SK-N-MC (cell line): ENCODE results near the gene CRYGC.

Experiments used
- DNase-seq: peaks from one replicate; pipeline ENCODE4 v3.0.0-alpha.2; 2011; ENCODE audit warnings: low read depth, low spot score
- H3K27ac ChIP-seq: fragments of 200-600 bp; sonication (generic); 2 replicates; pipeline ENCODE4 v1.5.1; 2016; ENCODE audit warnings: mixed run types
- H3K36me3 ChIP-seq: fragments of 200-600 bp; sonication (generic); 2 replicates; pipeline ENCODE4 v1.6.1; 2017; ENCODE audit warnings: antibody characterized with exemption, low read length, mixed read lengths; ENCODE audit not compliant: insufficient read depth
- H3K4me3 ChIP-seq: fragments of 200-600 bp; sonication (generic); 2 replicates; pipeline ENCODE4 v1.5.1; 2016
- H3K9ac ChIP-seq: fragments of 200-600 bp; sonication (generic); 2 replicates; pipeline ENCODE4 v1.8.0; 2017; ENCODE audit warnings: mixed run types, mixed read lengths; ENCODE audit not compliant: insufficient read length
- H3K9me3 ChIP-seq: fragments of 200-600 bp; sonication (generic); 2 replicates; pipeline ENCODE4 v1.6.1; 2017; ENCODE audit warnings: low read depth, mild to moderate bottlenecking, antibody characterized with exemption, low read length, moderate library complexity, mixed read lengths
- EZH2 ChIP-seq: fragments of 200-600 bp; sonication (generic); IDR thresholded peaks from one replicate; pipeline ENCODE4 v1.6.1; 2017; ENCODE audit warnings: antibody characterized with exemption
- FOXP2 ChIP-seq: optimal IDR thresholded peaks from 2 replicates; pipeline ENCODE3; 2011; ENCODE audit warnings: mild to moderate bottlenecking, moderate library complexity; ENCODE audit not compliant: insufficient read depth; ENCODE audit errors: extremely low read length, control extremely low read depth
- POLR2AphosphoS5 ChIP-seq: IDR thresholded peaks from 2 replicates; pipeline ENCODE4 v1.6.1; 2012; ENCODE audit warnings: mild to moderate bottlenecking, low read depth, low read length, borderline replicate concordance

CRYGC gene

DNA sequence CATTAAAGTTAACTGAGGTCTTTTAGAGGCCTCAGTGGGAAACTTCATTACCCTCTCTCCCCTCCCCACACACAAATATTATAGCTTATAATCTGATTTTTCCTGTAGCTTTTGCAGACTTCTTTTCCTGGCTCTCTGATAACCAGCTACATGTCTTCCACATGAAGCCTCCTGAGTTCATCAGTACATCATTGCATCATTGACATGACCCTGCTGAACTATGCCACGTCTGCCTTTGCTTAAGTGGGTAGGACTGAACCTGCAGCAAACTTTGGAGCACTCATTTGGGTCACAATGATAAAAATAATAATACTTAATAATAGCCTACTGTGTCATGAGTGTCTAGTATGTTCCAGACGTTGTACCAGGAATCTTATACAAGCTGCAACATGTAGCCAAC, 26.8 kb upstream of the CRYGC start:
- no peaks in the 10 kb centered on the region for H3K36me3 ChIP-seq
- DNase-seq: no peak
- no peaks in the 10 kb centered on the region for H3K9me3 ChIP-seq
- no peak for TF ChIP-seq FOXP2
- no peak for TF ChIP-seq EZH2
- TF ChIP-seq POLR2AphosphoS5: no peak
- H3K9ac ChIP-seq: no peak overlapping the region
- no peak overlapping the region for H3K4me3 ChIP-seq
- no peak overlapping the region for H3K27ac ChIP-seq

DNA sequence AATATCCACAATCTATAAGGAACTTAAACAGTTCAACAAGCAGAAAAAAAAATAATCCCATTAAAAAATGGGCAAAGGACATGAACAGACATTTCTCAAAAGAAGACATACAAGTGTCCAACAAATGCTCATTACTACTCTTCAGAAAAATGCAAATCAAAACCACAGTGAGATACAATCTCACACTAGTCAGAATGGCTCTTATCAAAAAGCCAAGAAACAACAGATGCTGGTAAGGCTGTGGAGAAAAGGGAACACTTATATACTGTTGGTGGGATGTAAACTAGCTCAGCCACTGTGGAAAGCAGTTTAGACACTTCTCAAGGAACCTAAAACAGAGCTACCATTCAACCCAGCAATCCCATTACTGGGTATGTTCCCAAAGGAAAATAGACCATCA, 23.5 kb upstream of the CRYGC start:
- Histone ChIP-seq H3K4me3 (no peak overlapping the region), H3K9me3 (no peaks in the 10 kb centered on the region), H3K36me3 (no peaks in the 10 kb centered on the region), H3K27ac (no peak overlapping the region), H3K9ac (no peak overlapping the region)
- TF ChIP-seq EZH2: no peak
- TF ChIP-seq FOXP2: no peak
- TF ChIP-seq POLR2AphosphoS5: no peak
- no peak for DNase-seq

DNA sequence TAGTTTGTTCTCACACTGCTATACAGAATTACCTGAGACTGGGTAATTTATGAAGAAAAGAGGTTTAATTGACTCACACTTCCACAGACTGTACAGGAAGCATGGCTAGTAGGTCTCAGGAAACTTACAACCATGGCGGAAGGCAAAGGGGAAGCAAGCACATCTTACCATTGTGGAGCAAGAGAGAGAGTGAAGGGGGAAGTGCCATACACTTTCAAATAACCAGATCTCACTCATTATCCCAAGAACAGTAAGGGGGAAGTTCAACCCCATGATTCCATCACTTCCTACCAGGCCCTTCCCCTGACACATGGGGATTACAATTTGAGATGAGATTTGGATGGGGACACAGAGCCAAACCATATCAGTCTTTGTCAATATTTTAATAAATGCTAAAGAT, 21.3 kb upstream of the CRYGC start:
- Histone ChIP-seq H3K4me3 (no peak overlapping the region), H3K36me3 (no peaks in the 10 kb centered on the region), H3K27ac (no peak overlapping the region), H3K9me3 (no peaks in the 10 kb centered on the region), H3K9ac (no peak overlapping the region)
- DNase-seq: no peak
- TF ChIP-seq FOXP2 (no peak), POLR2AphosphoS5 (no peak), EZH2 (no peak)

DNA sequence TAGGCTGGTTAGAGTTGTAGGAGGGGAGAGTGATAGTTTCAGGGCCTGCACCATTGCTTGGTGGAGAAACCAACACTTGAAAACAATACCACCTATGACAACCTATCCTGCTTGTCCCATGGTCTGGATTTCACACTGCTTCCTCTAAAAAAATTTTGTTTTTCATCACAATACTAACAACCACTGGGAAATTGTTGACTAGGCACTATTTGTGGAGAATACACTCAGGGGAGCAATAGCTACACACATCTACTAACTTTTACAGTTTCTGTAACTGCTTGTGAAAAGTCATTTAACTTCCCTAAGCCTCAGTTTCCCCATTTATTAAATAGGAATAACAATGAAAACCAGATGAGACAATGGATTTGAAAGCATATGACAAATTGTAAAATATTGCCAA, 20.5 kb upstream of the CRYGC start:
- Histone ChIP-seq H3K36me3 (no peaks in the 10 kb centered on the region), H3K27ac (no peak overlapping the region), H3K9me3 (no peaks in the 10 kb centered on the region), H3K9ac (no peak overlapping the region), H3K4me3 (no peak overlapping the region)
- no peak for DNase-seq
- no peak for TF ChIP-seq EZH2
- TF ChIP-seq POLR2AphosphoS5: no peak
- TF ChIP-seq FOXP2: no peak

DNA sequence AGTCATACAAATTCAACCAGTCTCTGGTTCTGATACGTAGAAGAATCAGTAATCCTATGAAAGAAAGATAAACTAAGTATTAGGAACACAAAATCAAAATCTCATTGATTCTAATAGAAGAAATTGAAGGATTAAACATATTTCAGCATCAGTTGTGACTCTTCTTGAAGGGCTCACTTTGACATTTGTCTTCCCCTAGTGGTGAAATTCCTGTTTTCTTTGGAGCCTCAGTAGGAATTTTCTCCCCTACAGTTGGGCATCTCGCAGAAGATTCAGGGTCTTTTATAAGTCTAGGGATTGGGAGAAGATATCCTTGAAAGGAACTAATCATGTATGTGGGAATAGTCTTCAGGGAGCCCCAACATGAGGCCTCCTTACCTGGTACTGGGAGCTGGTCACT, 19.2 kb upstream of the CRYGC start:
- H3K9me3 ChIP-seq: no peaks in the 10 kb centered on the region
- TF ChIP-seq EZH2 (no peak), POLR2AphosphoS5 (no peak)

DNA sequence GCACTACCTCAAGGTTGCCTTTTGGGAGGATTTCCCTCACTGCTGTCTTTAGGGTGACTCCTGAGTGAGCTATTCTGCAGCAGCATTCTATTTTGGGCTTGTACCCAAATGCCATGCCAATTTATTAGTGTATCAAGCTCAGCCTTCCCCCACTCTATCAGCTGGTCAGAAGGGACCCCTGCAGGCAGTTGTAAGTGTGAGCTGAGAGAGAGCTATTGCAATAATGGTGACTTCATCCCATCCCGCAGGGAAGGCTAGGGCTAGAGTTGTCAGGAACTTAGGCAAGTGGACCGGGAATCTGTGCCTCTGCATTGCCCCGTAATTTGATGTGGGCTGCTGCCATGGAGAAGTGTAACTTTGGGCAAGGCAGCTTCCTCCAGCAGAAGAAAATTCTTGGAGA, 18.1 kb upstream of the CRYGC start:
- DNase-seq: no peak
- Histone ChIP-seq H3K4me3 (no peak overlapping the region), H3K9ac (no peak overlapping the region), H3K36me3 (no peaks in the 10 kb centered on the region), H3K27ac (no peak overlapping the region), H3K9me3 (no peaks in the 10 kb centered on the region)
- TF ChIP-seq EZH2: no peak
- TF ChIP-seq FOXP2: no peak
- no peak for TF ChIP-seq POLR2AphosphoS5

More for the DNA sequence above, 19.2 kb upstream of the CRYGC start:
- H3K27ac ChIP-seq: no peak overlapping the region
- no peak overlapping the region for H3K4me3 ChIP-seq
- H3K9ac ChIP-seq: no peak overlapping the region
- no peak for DNase-seq
- H3K36me3 ChIP-seq: no peaks in the 10 kb centered on the region

DNA sequence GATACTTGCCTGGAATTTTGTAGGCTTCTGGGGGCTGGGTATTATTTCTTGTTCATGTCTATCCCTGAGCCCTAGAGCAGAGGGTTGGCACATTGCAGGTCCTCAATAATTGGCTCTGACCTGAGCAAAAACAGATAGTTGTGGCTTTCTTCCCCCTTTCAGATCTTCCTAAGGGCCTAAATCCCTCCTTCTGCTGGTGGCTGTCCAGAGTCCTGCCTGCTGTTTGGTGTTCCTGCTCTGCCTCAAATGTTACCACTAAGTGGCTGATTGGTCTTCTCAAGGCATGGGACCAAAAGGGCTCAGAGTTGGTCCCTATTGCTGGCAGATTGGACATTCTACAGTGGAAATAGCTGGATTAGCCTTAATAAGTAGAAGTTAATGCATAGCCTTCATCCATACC, 17.4 kb upstream of the CRYGC start:
- Histone ChIP-seq H3K9me3 (no peaks in the 10 kb centered on the region), H3K4me3 (no peak overlapping the region), H3K36me3 (no peaks in the 10 kb centered on the region), H3K9ac (no peak overlapping the region), H3K27ac (no peak overlapping the region)
- DNase-seq: no peak
- no peak for TF ChIP-seq FOXP2
- no peak for TF ChIP-seq POLR2AphosphoS5
- no peak for TF ChIP-seq EZH2

DNA sequence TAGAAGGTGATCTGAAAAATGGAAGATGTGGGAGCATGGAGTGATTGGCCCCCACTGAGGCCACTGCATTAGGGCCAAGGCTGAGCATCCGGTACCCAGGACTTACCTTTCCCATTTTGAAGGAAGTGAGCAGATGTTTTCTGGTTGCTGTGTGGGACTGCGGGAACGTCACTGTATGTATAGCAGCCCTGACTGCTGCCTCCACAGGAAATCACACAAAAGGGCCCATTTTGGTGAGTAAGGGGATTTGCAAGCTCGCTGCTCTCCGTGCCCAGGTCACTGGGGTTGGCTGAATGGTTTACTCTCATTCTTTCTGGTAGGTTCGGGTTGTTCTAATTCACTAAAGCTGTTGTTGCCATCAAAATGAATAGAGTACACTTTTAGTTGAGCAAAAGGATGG, 16.4 kb upstream of the CRYGC start, which contains the start of gene CRYGB:
Gene CRYGB, minus strand, starts transcription at position 153 of the 400 bp plus-strand sequence. Its CDS starts 38 bp downstream, at position 115.
- H3K9ac ChIP-seq: no peak within 1 kb of the TSS
- no peaks in the 10 kb centered on the region for H3K36me3 ChIP-seq
- H3K4me3 ChIP-seq: no peak within 1 kb of the TSS
- no peak within 1 kb of the TSS for H3K27ac ChIP-seq
- TF ChIP-seq EZH2: no peak
- no peak for TF ChIP-seq FOXP2
- no peak for TF ChIP-seq POLR2AphosphoS5
- H3K9me3 ChIP-seq: no peaks in the 10 kb centered on the region
- DNase-seq: no peak

DNA sequence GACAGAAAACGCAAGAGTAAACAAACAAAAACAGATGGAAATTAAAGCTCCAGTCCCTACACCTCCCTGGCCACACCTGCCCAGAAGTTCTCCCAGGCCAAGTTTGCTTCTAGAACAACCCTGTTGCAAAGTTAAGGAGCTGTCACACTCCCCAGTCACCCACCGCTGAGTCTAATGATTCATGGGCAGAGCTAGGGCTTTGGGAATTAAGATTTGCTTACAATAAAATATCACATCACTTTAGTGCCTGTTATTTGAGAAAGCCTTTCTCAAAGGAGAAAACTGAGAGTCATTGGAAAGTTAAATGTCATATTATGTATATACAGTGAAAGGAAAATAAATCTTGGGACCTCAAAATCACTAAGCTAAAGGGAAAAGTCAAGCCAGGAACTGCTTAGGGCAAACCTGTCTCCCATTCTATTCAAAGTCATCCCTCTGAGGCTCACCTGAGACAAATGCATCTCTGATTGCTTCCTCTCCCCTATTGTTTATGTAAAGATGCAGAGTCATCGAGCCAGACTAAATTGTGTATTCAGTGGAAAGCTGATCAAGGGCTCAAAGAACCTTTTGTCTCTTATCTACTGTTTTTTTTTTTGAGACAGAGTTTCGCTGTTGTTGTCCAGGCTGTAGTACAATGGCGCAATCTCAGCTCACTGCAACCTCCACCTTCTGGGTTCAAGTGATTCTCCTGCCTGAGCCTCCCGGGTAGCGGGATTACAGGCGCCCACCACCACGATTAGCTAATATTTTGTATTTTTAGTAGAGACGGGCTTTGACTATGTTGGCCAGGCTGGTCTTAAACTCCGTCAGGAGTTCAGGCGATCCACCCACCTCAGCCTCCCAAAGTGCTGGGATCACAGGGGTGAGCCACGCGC, 13.5 kb upstream of the CRYGC start:
- no peak for DNase-seq
- Histone ChIP-seq H3K27ac (no peak overlapping the region), H3K9me3 (no peaks in the 10 kb centered on the region), H3K4me3 (no peak overlapping the region), H3K9ac (no peak overlapping the region), H3K36me3 (no peaks in the 10 kb centered on the region)
- no peak for TF ChIP-seq FOXP2
